GM19455 (cell line): ENCODE data around the gene ZNF831.

Experiments
- ATAC-seq: cut with Tn5 transposase; IDR thresholded peaks from one replicate; pipeline ENCODE4 v1.9.1; 2021; ENCODE audit not compliant: unreplicated experiment

Gene ZNF831

DNA sequence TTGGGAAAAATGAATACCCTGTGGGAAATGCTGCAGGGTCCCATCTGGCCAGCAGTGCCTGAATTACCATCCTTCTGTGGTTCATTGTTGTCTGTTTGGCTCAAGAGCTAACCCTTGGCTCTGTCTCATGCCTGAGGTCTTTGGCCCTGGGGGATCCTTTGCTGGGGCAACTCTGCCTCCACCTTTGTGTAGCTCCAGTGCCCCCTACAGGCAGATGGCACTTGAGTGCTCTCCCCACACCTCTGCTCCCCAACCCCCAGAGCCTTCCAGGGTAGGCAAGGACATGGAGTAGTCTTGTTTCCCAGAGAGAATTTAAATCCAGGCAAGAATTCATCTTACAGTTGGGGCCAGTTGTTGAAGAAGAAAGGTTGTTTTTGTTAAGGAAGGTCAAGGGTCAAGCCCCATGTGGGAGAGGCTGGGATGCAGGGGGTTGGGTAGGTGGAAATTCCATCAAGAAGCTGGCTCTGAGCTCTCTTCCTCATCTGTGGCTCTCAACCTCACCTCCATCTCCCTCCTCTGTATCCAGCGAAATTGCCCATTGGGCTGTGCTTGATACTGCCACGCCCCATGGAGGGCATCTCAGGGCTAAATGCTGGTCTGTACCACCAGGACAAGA, 44.2 kb downstream of the ZNF831 start:
- ATAC-seq = no peak

- no peak for ATAC-seq
Observed at GRCh38 chr20:59210186-59210585, 46.6 kb downstream of the ZNF831 start.

- no peak for ATAC-seq
Observed at GRCh38 chr20:59211208-59211765, 47.7 kb downstream of the ZNF831 start.

DNA sequence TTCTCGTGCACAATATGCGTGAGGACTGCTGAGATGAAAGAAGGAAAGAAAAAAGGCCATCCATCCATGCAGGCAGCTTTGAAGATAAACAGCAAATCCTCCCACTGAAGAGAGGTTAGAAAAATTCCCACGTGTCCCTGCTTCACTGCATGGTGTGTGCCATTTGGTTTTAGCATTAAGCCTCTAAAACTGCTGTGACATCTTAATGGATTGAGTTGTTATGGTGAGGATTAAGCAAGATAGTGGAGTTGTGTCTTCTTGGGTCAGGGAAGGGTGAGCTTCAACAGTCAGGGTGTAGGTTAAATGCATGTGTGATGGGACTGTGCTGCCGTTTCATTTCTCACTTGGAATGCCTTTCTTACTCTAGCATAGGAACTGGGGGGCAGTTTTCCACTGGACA, 50.5 kb downstream of the ZNF831 start:
- ATAC-seq = no peak

- no peak for ATAC-seq
Observed at GRCh38 chr20:59214606-59215547, 51.3 kb downstream of the ZNF831 start.

GRCh38 chr20:59217173-59217572, 53.6 kb downstream of the ZNF831 start:
- ATAC-seq = no peak

GRCh38 chr20:59217794-59218280, 54.2 kb downstream of the ZNF831 start:
- ATAC-seq = no peak

GRCh38 chr20:59219211-59219610, 55.6 kb downstream of the ZNF831 start:
- ATAC-seq = no peak

- ATAC-seq = no peak
Observed at GRCh38 chr20:59220161-59220560, 56.5 kb downstream of the ZNF831 start.

GRCh38 chr20:59221049-59221706, 57.6 kb downstream of the ZNF831 start:
- no peak for ATAC-seq

GRCh38 chr20:59221707-59222252, 58.2 kb downstream of the ZNF831 start:
- no peak for ATAC-seq

DNA sequence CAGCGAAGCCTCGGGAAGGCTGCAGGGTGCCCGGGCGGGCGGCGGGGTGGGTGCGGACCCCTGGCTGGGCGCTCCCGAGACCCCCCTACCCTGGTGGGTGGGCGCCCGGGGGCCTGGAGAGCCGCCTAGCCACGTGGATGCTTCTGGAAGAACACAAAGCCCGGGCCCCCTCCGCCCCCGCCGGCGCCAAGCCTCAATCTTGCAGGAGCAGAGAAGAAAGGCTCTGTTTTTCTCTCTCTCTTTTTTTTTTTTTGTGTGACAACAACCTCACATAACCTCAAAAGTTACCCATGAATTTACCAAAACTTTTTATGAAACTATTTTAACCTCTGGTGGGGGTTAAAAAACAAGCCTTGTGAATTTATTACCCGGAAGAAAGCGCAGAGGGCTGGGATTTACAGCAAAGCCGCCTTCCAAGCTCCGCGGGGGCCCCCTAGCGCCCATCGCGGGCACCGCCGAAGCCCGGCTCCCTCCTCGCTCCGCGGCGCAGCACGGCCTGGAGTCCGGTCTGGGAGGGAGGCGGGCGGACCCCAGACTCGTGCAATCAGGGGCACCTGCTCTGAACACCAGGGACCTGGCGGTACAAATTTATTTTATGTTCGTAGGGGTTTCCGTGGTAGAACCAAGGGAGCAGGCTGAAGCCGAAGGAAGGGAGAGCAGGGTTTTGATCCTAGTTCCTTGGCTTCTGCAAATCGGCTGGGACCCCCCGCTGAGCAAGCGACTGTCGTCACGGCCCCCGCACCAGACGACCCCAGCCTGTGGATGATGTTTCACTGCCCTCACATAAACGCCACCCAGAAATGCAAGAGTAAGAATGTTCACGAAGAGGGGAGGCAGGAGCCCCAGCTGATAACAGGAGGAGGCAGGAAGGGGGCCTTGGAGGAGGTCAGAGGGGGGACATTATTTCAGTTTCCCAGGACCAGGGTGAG, 58.9 kb downstream of the ZNF831 start:
- no peak for ATAC-seq

- no peak for ATAC-seq
Observed at GRCh38 chr20:59223182-59223601, 59.6 kb downstream of the ZNF831 start.

DNA sequence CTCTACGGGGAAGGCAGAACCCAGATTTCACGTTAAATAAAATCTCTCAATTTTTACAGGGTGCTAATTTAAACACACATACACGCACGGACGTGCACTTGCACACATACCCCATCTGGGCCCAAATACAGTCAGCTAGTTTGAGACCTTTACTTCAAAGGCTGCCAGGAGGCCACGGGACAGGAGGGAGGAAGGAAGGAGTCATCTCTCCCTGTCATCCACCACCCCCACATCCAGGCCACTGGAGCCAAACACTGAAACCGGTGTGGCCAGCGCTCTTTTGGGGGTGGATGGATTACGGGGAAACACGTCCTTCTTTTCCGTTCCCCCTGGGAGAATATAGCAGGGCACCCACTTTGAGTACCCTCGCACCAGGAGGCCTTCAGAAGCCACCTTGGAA, 60.1 kb downstream of the ZNF831 start:
- no peak for ATAC-seq

DNA sequence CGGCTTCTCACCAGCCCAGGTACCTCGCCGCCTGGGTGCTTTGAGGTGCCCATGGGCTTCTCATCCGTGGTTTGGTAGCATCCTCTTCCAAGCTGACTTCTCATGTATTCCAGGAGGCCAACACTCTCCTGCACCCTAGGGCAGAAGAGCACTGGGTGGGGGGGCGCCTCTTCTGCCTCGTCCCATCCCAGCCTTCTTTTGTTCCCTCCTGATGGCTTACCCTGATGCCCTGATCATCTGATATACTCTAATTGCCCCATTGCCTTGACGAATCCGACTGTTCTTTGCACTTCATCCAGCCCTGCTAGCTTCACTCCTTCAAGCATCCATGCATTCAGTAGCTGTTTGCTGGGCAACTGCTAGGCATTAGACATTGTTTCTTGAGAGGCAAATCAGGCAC, 60.6 kb downstream of the ZNF831 start:
- no peak for ATAC-seq

GRCh38 chr20:59230385-59230784, 66.8 kb downstream of the ZNF831 start:
- no peak for ATAC-seq

DNA sequence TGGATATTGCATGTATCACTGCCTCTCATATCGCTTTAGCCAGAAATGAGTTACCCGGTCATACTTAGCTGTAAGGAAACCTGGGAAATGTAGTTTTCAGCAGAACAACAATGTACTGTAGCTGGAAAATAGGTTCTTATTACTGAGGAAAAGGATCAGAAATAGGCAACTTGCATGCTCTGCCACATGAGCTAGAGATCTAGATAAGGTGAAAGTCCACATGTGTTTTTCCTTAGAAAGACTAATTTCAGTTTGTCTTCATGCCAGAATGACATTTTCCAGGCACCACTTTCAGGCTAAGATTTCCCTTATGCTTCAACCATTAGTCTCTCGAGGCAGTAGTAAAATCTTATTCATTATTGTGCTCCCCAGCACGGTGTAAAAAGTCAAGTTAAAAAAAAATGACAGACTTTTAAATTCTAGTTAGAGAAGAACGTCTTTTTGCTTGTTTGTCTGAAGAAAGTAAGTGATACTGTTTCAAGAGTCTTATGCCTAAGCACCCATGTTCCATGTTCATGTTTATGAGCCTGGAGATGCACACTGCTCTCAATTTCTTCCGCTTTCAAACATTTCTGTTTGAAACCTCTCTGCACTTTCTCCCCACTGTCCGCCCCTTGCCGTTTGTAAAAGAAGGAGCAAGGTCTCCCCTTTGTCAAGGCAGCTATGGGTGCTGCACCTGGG, 67.6 kb downstream of the ZNF831 start:
- ATAC-seq = no peak

DNA sequence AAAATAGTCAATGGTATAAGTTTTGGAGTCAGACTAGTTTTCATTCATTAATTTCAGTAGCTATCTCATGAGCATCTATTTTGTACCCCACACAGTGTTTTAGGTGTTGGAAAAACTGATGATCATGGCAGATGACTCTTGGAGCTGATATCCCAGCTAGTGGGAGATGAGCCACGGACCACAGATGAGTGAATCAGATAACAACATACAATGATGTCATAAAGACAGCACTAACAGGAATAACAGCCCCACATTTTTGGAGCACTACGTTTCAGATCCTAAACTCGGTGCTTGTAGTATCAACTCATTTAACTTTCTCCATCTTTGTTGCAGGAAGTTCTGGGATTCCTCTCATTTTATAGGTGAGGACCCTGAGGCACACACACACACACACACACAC, 69.0 kb downstream of the ZNF831 start:
- no peak for ATAC-seq

DNA sequence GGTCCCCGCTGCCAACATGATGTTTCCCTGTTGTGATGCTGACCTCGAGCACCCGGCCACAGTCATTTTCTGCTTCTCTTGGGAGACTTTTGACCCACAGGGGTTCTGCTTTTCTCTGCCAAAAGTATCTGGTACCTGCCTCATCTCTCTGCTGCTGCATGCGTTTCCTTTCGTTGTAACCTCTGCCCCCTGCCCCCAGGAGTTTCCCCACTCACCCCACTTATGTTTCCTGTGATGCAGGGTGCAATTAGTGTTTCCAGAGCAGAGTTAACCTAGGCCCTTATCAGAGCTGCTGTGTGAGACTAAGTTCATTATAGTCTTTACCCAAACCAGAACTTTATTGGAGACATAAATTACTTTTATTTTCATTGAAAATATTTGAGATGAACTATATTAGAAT, 71.6 kb downstream of the ZNF831 start:
- no peak for ATAC-seq
